Measurements from ENCODE around the gene ASIC5.

DNA sequence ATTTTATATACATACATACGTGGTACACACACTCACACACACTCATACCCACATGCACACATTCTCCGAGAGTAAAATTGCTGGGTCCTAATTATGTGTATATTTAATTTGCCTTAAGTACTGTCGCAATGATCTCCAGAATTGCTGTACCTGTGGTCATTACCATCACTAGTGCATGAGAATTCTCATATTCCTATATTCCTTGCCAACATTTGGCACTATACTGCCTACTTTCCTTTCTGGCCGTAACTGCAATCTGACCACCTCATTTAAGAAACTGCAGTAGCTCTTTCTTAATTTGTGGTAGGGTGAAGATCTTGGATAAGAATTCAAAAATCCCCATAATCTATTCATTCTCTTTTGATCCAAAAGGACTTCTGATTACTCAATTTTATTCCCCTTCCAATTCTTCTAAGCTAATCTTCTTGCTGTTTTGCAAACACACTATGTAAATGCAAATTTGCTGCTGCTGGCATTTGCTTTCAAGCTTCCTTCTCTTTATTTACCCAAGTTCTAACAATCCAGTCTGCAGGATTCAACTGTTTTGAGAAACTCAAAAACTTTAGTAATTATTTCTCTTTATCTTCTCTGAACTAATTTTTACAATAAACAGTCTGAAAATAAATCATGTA is 45.1 kb downstream of the ASIC5 start:
- TF ChIP-seq, protein P1, sequence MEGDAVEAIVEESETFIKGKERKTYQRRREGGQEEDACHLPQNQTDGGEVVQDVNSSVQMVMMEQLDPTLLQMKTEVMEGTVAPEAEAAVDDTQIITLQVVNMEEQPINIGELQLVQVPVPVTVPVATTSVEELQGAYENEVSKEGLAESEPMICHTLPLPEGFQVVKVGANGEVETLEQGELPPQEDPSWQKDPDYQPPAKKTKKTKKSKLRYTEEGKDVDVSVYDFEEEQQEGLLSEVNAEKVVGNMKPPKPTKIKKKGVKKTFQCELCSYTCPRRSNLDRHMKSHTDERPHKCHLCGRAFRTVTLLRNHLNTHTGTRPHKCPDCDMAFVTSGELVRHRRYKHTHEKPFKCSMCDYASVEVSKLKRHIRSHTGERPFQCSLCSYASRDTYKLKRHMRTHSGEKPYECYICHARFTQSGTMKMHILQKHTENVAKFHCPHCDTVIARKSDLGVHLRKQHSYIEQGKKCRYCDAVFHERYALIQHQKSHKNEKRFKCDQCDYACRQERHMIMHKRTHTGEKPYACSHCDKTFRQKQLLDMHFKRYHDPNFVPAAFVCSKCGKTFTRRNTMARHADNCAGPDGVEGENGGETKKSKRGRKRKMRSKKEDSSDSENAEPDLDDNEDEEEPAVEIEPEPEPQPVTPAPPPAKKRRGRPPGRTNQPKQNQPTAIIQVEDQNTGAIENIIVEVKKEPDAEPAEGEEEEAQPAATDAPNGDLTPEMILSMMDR (IDR thresholded peaks at IDR 0.05), result no peak
- TF ChIP-seq POLR2A (IDR thresholded peaks at IDR 0.05) (no peak), EP300 (IDR thresholded peaks at IDR 0.05; ENCODE audit: low read depth) (no peak)
